A549 (cell line): ENCODE measurements around the gene KCNMA1.

ENCODE experiments used
- HOXA7 ChIP-seq: fragments of 250-450 bp; sonication (Bioruptor Pico); IDR thresholded peaks from 2 replicates; pipeline ENCODE4 v1.5.0; 2020; ENCODE audit warnings: mild to moderate bottlenecking, moderate library complexity
- RARB ChIP-seq: fragments of 250-450 bp; sonication (Bioruptor Pico); IDR thresholded peaks from 2 replicates; pipeline ENCODE4 v1.8.0; 2021; ENCODE audit warnings: mild to moderate bottlenecking, moderate library complexity
- RCOR1 ChIP-seq: fragments of 150-350 bp; IDR thresholded peaks from 2 replicates; pipeline ENCODE4 v1.6.1; 2014; ENCODE audit warnings: antibody characterized with exemption, low read length, low read depth
- TF ChIP-seq, protein P1 (sequence below): fragments of >200 bp; sonication (Bioruptor Twin); formaldehyde crosslinking; IDR thresholded peaks from 3 replicates; pipeline ENCODE4 v1.5.1; 2016

GRCh38 chr10:77608281-77608680, 29.3 kb downstream of the KCNMA1 start:
- TF ChIP-seq, protein P1, sequence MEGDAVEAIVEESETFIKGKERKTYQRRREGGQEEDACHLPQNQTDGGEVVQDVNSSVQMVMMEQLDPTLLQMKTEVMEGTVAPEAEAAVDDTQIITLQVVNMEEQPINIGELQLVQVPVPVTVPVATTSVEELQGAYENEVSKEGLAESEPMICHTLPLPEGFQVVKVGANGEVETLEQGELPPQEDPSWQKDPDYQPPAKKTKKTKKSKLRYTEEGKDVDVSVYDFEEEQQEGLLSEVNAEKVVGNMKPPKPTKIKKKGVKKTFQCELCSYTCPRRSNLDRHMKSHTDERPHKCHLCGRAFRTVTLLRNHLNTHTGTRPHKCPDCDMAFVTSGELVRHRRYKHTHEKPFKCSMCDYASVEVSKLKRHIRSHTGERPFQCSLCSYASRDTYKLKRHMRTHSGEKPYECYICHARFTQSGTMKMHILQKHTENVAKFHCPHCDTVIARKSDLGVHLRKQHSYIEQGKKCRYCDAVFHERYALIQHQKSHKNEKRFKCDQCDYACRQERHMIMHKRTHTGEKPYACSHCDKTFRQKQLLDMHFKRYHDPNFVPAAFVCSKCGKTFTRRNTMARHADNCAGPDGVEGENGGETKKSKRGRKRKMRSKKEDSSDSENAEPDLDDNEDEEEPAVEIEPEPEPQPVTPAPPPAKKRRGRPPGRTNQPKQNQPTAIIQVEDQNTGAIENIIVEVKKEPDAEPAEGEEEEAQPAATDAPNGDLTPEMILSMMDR, result no peak
- TF ChIP-seq RCOR1 (no peak), RARB (no peak), HOXA7 (CRISPR knock-in tag) (no peak)
